ENCODE measurements around the gene SH2D3C. TPM values are rescaled to one million over a fixed set of nuclear protein-coding genes. Genes with fewer than 3 reads are reported as not detected.

The SH2D3C gene
- total and polyA plus RNA-seq, 2 of the 4 experiments (the other 2 are of a cell fraction), result under 0.01 to 0.24 TPM

DNA sequence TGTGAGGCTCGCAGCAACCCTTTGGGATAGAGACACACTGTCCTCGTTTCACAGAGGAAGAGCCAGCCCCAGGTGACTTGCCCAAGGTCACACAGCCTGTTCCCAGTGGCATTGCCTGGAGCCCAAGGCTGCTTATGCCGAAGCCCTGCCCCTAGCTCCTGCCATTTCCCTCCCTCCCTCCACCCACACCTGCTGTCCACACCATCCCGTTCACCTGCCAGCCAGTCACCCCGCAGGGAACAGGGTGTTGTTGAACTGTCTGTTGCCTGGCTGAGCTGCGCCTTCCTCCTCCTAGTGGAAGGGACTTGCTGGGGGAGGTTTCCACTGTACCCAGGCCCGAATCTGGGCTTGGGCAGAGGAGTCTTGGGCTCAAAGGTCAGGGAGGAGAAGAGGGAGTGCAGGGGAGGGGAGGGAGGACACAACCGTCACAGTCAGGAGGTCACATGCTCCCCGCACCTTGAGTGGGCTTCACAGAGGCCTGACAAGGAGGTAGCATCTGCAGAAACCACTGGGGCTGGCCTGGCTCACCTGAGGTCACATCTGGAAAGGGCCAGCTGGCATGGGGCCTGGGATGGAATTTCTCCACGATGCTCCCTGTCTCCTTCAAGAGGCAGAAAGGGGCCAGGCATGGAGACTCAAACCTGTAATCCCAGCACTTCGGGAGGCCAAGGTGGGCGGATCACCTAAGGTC is 56.3 kb downstream of the SH2D3C start:
- no peak overlapping the region for H2BK20ac ChIP-seq (ENCODE audit: low read depth, low read length)
- H3K9me3 ChIP-seq (ENCODE audit: control insufficient read depth, insufficient read depth, low read length), result no peaks in the 10 kb centered on the region
- WGBS, 2 experiments (ENCODE audit: extremely low coverage in 2 of 2, insufficient read length in 1 of 2), result 78% methylated on average over 5 of the region's 12 CpGs; no CpG with 5 or more reads in 1 of the 2 experiments
- H2BK120ac ChIP-seq (ENCODE audit: low read depth, low read length), result no peak overlapping the region
- in situ Hi-C loops (cut with MboI; ENCODE audit: low sequenced_read_pairs) (no loop called here), intact Hi-C loops (cut with micrococcal nuclease) (no loop called here), dilution Hi-C loops (cut with HindIII; ENCODE audit: low sequenced_read_pairs, unreplicated experiment) (no loop called here)
- H3K36me3 ChIP-seq (ENCODE audit: control insufficient read depth, insufficient read depth, low read length), result no peaks in the 10 kb centered on the region
- H3K14ac ChIP-seq (replicated peaks; ENCODE audit: low read depth, low read length), result no peak overlapping the region
- CTCF ChIA-PET, result interaction anchor here (0.6 to 0.8 kb wide), 2 partner anchors 13 to 107 kb away, joined by 3 to 4 read pairs; partner anchors contain the start of gene TOR2A
- H3K4me2 ChIP-seq (ENCODE audit: low read depth, low read length), result no peak overlapping the region
- TF ChIP-seq CHD1 (IDR thresholded peaks at IDR 0.05; ENCODE audit: low read depth, low read length) (no peak), RCOR1 (IDR thresholded peaks at IDR 0.05; ENCODE audit: insufficient replicate concordance, low read length) (no peak), NFE2L2 (IDR thresholded peaks at IDR 0.05; ENCODE audit: low read depth, low read length) (no peak), CEBPB (IDR thresholded peaks at IDR 0.05; ENCODE audit: low read depth, low read length) (no peak), CTCF (conservative IDR thresholded peaks at IDR 0.05; ENCODE audit: low read depth, low read length) (no peak), SMC3 (IDR thresholded peaks at IDR 0.05; ENCODE audit: low read depth, low read length) (no peak), MAFK (IDR thresholded peaks at IDR 0.05; ENCODE audit: low read depth, low read length) (no peak), POLR2A (IDR thresholded peaks at IDR 0.05; ENCODE audit: low read depth, low read length) (no peak)
- TF ChIP-seq, protein P1, sequence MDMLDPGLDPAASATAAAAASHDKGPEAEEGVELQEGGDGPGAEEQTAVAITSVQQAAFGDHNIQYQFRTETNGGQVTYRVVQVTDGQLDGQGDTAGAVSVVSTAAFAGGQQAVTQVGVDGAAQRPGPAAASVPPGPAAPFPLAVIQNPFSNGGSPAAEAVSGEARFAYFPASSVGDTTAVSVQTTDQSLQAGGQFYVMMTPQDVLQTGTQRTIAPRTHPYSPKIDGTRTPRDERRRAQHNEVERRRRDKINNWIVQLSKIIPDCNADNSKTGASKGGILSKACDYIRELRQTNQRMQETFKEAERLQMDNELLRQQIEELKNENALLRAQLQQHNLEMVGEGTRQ (IDR thresholded peaks at IDR 0.05; ENCODE audit: low read depth, low read length), result no peak
- no TSS peak for BruUV-seq (replicated peaks)
- H3K4me1 ChIP-seq (ENCODE audit: control insufficient read depth, insufficient read depth, low read length), result 0 out of 2 replicates have a peak, but pooled peaks cover 1% of the 10 kb centered on the region
- H4K91ac ChIP-seq (ENCODE audit: insufficient read depth, low read depth, low read length), result no peak overlapping the region
- H3K4me3 ChIP-seq (ENCODE audit: insufficient read depth, low read depth, low read length), result no peak overlapping the region
- no peak overlapping the region for H3K4ac ChIP-seq (ENCODE audit: low read depth, low read length)
- no peak overlapping the region for H2AK5ac ChIP-seq (ENCODE audit: low read depth, low read length)
- H2BK15ac ChIP-seq (ENCODE audit: low read depth, low read length), result no peak overlapping the region
- H2AK9ac ChIP-seq (replicated peaks; ENCODE audit: low read depth, low read length, poor library complexity), result peak overlapping the region; percentile 81
- H4K5ac ChIP-seq (ENCODE audit: low read depth, low read length), result no peak overlapping the region
- ATAC-seq (ENCODE audit: low read depth) (no peak), DNase-seq (no peak)
- H3K79me1 ChIP-seq (ENCODE audit: low read depth in 1 of 2, low read length in 2 of 2), result no peaks in the 10 kb centered on the region
- peak overlapping the region; percentile 49 for H2AFZ ChIP-seq (replicated peaks; ENCODE audit: low read length, poor library complexity)
- H3K9me1 ChIP-seq (ENCODE audit: insufficient read depth, low read length), result no peaks in the 10 kb centered on the region; the same call in 1 of the 2 replicates
- no peak overlapping the region for H2BK5ac ChIP-seq (ENCODE audit: low read depth, low read length, poor library complexity, severe bottlenecking)
- no peak overlapping the region for H3K18ac ChIP-seq (ENCODE audit: low read depth, low read length)
- no peak overlapping the region for H3K23ac ChIP-seq (ENCODE audit: low read depth, low read length)
- H4K20me1 ChIP-seq (ENCODE audit: insufficient read depth, low read length), result no peaks in the 10 kb centered on the region
- H3K9ac ChIP-seq (ENCODE audit: low read depth, low read length), result no peak overlapping the region
- no peak overlapping the region for H3K27ac ChIP-seq (ENCODE audit: insufficient read depth, low read length)
- no peak overlapping the region for H3K56ac ChIP-seq (ENCODE audit: extremely low read depth, insufficient read depth, low read length)
- POLR2A ChIA-PET (ENCODE audit: unreplicated experiment), result no interaction called here
- H3K27me3 ChIP-seq (ENCODE audit: control insufficient read depth, insufficient read depth, low read length), result peaks cover 4% of the 10 kb centered on the region; the same call in 1 of the 2 replicates
- no peak overlapping the region for H4K8ac ChIP-seq (ENCODE audit: low read depth in 2 of 2, low read length in 2 of 2)

All from IMR-90 (cell line).